ENCODE measurements around the gene RUNX3.

GRCh38 chr1:24975391-24975790 lies 45.3 kb upstream of the RUNX3 start:
- TF ChIP-seq POLR2AphosphoS5 (IDR thresholded peaks at IDR 0.05; ENCODE audit: borderline replicate concordance, low read depth, low read length) (no peak), EZH2 (IDR thresholded peaks at IDR 0.05) (no peak)
